Activated CD8-positive, alpha-beta memory T cell treated with anti-CD3 and anti-CD28 coated beads for 48 hours (primary cell): ENCODE measurements around the gene LY6G6C.

ENCODE experiments used
- DNase-seq, 3 experiments: peaks; one replicate each; pipeline ENCODE4 v3.0.0-alpha.2; 2020; ENCODE audit warnings: low read depth in 2 of 3, low spot score in 2 of 3

LY6G6C gene

DNA sequence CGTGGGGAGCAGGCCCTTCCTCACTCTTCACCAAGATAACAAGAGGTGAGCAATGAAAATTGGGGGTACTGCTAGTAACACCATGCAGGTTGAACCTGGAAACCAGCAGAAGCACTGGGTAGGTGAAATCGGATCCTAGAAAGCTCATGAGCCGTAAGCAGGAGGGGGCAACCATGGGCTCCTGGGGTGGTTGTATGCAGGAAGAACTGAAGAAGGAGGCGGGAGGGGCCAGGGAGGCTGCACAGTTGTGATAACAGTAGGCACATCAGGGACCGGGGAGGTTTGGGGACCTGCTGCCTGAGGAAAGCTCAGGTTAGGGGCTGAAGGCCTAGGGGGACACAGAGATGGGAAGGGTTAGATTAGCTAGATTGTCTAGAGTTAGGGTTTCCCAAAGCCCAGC is 35.1 kb downstream of the LY6G6C start:
- no peak for DNase-seq

DNA sequence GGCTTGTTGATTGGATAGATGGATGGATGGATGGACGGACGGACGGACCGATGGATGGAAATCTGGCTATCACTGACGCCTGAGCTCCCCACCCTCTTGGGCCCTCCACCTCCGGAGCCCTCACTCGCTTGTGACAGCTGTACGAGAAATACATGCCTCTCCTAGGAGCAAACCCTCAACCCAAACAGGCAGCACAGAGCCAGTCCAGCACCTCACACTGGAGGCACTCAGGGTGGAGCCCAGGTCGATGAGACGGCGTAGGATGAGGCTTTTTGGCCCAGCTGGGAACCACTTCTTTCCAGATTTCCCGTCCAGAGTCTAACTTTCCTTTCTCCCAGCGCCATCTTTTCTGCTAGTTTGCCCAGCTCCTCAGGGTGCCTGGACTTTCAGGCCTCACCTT is 38.0 kb downstream of the LY6G6C start:
- DNase-seq = no peak

DNA sequence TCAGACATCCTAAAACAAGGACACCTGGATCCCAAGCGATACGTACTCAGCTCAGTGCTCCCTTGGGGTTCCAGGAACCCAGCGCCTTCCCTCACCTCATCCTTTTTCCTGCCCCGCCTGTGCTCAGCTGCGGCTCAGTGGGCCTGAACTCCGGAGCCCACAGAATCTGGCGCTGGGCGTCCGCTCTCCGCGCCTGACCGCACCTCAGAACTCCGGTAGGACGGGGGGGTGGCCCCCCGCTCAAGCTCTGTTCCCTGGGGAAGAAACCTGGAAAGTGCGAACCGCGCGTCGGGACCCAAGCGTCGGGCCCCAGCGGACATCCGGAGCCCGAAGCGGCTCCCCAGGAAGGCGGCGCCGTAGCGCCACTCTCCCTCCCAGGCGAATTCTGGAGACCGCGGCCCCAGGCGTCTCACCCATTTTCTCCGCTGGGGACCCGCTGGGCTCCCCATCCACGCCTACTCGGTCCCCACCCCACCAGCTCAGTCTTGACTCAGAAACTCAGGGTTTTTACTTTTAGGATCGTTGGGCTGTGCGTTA is 40.3 kb downstream of the LY6G6C start:
- no peak for DNase-seq

DNA sequence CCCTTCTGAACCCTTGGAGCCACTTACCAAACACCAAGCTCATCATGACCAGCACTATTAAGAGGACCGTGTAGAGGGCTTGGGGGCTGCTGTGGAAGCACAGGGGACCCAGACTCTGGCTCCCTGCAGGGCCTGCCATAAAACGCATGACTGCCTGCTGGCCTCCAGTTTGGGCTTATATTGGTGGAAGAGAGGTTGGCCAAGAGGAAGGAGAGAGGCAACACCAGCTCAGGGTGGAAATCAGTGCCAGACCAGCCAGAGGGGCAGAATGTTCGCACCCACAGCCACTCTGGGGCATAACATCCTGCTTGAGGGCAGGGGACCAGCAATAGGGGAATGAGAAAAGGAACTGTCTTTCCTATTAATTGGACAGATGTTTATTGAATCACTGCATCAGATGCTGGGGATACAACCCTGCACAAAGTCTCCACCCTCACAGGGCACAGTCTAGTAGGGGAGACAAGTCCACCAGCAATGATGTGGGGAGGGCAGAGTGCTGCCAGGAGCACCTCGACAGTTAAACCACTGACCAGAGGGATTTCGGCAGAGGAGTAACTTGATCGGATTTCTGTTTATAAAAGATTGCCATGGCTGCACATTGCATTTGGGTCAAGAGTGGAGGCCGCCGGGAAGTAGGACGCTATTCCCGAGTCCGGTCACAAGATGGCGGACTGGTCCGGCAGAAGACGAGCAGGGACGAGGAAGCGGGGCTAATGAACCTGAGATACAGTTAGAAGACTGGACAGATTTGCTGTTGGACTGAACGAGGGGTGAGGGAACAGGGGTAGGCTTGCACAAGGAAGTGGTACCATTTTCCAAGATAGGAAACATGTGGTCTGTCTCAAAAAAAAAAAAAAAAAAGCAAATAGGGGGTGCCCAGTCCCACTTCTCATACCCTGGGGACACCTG is 41.1 kb downstream of the LY6G6C start, which contains the start of gene LY6G5C:
TSS of gene LY6G5C (minus strand) at position 842 of the 909 bp plus-strand sequence. CDS start at position 148, 694 bp downstream.
- DNase-seq = peak in 1 of 3 experiments; percentile 32

DNA sequence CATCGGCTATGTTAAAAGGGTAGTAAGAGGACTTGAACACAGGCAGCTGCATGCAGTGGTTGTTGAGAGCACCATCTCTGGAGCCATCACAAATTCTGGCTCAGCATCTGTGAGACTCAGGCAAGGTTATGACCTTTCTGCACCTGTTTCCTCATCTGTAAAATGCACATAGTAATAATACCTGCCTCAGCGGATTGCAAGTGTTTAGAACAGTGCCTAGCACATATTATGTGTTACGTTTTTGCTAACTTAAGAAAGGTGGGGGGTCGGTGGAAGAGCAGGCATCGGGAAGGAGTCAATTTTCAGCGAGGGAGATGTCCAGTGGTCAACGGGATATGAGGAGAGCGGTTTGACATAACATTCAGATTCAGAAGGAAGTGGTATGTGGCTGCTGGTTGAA is 43.6 kb downstream of the LY6G6C start:
- DNase-seq = no peak

DNA sequence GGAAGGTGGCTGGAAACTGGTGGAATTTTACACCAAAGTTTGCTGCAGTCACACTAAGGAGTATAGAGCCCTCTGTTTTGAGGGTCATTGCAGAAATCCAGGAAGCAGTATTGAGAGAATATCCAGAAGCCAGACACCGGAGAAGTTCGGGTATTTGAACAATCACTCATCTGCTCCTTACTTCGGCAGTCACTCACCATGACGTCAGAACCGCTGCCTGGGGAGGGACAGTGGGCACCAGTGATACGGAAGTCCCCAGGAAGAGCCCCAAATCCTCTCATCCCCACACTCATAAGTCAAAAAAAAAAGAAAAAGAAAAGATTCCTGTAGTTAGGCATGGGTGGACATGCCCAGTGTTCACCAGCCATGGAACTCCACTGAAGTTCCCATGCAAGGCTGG is 44.6 kb downstream of the LY6G6C start:
- DNase-seq = no peak

DNA sequence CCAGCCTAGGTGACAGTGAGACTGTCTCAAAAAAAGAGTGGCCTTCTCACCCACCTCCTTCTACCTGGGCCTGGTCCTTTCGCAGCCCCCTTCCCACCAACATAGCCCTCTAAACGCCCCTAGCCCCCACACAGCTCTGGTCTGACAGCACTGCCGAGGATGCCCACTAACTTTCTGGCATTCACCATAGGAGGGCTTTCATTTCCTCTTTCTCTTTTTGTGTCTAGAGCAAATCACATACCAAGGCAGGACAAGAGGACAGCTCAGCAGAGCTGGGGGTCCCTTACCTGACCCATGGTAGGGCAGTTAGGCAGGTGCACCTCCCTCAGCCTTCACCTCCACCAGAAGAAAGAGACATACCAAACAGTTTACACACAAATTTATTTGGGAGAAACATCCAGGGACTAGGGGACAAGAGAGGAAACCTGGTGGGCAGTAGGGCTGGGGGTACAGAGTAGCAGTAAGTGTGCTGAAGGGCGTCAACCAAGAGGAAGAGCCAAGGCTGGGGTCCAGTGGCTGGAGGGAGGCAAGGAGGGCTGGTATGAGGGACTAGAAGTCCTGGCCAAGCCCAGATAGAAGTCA is 45.1 kb downstream of the LY6G6C start:
- DNase-seq = no peak

DNA sequence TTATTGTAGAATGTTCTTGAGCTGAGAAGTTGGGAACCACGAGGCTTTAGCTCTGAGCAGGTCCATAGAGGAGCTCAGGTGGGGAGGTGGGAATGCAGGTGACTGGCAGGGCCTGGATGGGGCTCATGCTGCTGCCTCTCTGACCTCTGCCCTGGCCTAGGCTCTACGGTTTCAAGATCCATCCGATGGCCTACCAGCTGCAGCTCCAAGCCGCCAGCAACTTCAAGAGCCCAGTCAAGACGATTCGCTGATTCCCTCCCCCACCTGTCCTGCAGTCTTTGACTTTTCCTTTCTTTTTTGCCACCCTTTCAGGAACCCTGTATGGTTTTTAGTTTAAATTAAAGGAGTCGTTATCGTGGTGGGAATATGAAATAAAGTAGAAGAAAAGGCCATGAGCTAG is 51.9 kb downstream of the LY6G6C start, which contains the start of gene LY6G5B:
TSS of gene LY6G5B (plus strand) at position 301 of the 400 bp plus-strand sequence. CDS start 975 bp downstream, outside the sequence.
- no peak for DNase-seq
